Inferior parietal cortex (tissue), 1 donor: ENCODE results near the gene MIF.
"Not testable (repeated sequence)": the region's sequence is repeated elsewhere in the genome, so short reads cannot be mapped to it uniquely, and the experiment has no call there.

ENCODE experiments used
- DNase-seq: peaks from one replicate; pipeline ENCODE4 v3.0.0-alpha.2; 2016; ENCODE audit errors: extremely low spot score

Gene MIF

DNA sequence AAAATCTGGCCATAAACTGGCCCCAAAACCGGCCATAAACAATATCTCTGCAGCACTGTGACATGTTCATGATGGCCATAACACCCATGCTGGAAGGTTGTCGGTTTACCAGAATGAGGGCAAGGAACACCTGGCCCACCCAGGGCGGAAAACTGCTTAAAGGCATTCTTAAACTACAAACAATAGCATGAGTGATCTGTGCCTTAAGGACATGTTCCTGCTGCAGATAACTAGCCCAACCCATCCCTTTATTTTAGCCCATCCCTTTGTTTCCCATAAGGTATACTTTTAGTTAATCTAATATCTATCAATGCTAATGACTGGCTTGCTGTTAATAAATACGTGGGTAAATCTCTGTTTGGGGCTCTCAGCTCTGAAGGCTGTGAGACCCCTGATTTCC is 6.0 kb downstream of the MIF start:
- not testable (repeated sequence) for DNase-seq

DNA sequence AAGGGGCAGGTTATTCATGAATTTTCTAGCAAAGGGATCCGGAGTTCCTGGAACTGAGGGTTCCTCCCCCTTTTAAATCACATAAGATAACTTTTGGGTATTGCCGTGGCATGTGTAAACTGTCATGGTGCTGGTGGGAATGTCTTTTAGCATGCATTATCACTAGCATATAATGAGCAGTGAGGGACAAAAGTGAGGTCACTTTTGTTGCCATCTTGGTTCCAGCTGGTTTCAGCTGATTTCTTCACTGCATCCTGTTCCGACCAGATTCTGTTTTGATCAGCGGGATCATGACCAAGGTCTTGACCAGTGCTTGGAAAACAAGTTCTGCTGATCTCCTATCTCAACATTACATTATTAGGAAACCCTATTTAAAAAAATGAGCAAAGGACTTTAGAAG is 7.4 kb downstream of the MIF start:
- DNase-seq, result no peak

- no peak for DNase-seq
These were observed 9.3 kb downstream of the MIF start for GRCh38 chr22:23903328-23903971.

GRCh38 chr22:23904573-23905254 is 10.5 kb downstream of the MIF start:
- DNase-seq, result peak; percentile 65

- DNase-seq, result no peak
These were observed 12.5 kb downstream of the MIF start for GRCh38 chr22:23906641-23907040.

GRCh38 chr22:23907423-23907822 is 13.2 kb downstream of the MIF start:
- not testable (repeated sequence) for DNase-seq

DNA sequence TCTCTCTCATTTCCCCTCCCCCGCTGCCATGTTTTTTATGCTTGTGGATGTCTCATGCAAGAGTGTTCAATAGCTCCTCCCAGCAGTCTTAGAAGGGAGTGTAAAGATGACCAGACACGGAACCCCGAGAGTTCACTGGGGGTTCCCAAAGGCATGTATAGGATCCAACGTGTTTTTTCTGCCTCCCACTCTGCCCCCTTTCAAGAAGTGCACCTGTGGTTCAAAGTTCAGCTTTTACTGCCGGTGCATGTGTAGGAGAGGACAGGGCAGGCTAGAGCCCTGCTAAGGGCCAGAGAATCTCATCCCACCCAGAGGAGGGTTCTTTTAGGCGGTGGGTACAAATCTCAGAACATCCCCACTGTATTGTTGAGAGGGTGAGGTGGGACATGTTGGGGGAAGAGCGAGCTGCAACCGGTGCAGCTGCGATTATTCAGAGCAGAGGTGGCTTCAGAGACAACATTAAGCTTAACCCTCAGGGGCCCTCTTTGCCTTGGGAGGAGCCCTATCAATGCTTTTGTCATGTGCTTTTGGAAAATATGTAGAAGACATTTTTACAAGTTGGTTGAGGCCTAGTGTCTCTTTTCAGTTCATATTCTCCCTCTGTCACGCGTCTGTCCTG is 14.5 kb downstream of the MIF start:
- no peak for DNase-seq

DNA sequence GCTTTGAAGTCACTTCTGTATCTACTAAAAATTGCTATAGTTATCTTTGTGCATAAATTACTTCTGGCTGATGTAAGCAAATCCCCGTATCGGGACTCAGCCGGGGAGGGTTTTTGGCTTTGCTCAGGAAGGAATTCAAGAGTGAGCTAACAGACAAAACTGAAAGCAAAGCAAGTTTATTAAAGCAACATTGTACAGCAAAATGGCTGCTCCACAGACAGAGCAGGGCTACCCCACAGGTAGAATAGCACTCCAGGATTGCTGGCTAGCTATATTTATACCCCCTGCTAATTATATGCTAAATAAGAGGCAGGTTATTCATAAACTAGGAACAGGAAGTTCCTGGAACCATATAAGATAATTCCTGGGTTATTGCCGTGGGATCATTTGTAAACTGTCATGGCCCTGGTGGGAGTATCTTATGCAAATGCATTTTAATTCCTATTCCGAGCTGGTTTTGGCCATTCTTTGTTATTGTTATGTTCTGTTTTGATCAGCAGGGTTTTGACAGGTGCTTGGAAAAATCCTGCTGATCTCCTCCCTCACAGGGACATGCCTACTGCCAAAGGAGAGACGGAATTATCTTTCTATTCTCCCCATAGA is 15.2 kb downstream of the MIF start:
- no peak for DNase-seq

- no peak for DNase-seq
These were observed 16.5 kb downstream of the MIF start for GRCh38 chr22:23910496-23911190.

GRCh38 chr22:23911318-23911980 is 17.3 kb downstream of the MIF start:
- DNase-seq, result no peak

- no peak for DNase-seq
These were observed 18.2 kb downstream of the MIF start for GRCh38 chr22:23912293-23912903.

DNA sequence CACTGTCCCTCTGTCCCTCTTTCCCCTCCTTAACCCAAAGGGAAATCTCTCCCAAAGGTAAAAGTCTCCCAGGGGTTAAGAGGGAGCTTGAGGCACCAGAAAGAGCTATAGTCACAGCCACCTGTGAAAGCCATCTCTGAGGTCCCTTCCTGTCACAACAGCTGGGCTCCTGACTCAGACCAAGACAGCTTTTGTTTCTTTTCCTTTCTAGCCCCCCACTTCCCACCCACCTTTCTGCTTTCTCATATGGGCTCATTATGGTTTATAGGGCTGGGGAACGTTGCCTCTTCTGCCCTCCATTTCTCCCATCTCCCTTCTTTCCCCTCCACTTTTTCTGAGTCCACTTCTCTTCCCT is 19.1 kb downstream of the MIF start:
- DNase-seq, result no peak

DNA sequence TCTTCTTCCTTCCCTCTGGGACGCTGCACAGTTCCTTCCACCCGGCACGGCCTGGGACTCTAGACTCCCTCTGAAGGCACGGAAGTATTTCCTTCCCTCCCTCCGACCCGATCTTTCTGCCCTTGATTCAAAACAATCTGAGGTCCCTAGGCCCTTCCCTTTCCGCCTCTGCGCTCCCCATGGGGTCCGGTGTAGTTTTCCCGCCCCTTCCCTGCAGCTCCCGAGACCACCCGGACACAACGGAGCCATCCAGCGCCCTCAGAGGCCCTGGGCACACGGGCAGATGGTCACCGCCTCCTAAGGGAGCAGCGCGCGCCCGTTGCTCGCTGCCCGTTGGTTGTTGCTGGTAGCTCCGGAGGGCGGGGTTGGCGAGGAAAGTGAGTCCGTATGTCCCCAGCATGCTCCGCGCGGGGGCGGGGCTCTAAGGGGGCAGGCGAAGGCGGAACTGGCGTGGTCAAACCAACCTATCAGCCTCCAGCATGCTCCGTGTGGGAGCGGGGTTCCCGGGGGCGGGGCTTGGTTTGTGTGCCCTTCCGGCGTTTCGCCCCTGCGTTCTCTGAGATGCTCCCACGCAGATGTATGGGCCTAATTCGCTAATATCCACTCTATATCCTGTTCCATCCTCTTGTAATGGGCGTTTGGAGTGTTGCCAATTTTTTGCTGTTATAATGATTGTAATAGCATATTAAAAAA is 19.6 kb downstream of the MIF start:
- DNase-seq, result peak; percentile 97

DNA sequence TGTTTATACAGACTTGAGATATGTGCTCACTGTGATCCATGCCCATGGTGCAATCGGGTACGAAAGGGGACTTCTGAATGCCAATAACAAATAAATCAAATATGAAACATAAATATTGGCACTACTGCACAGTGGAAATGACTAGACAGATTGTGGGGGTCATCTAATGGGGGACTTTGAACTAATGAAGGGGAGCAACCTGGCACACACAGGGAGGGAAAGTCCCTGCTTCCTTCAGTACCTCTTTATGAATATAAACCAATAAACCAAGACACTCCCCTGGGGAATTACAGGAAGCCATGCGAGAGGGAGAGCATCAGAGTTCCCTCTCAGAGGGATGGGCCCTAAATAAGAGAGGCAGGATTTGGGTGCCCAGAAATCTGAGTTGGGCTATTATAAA is 21.1 kb downstream of the MIF start:
- no peak for DNase-seq

DNA sequence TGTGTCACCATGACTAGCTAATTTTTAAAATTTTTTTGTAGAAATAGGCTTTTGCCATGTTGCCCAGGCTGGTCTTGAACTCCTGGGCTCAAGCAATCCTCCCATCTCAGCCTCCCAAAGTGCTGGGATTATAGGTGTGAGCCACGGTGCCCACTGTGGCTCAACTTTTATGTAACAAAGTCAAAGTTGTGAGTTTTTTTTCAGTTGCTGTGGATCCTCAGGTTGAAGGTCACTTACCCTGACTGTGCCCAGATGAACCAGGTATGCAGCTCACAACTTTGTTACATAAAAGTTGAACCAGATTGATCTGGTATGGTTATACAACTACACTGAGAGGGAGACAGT is 26.1 kb downstream of the MIF start:
- DNase-seq, result peak; percentile 0

- not testable (repeated sequence) for DNase-seq
These were observed 27.5 kb downstream of the MIF start for GRCh38 chr22:23921586-23922201.

DNA sequence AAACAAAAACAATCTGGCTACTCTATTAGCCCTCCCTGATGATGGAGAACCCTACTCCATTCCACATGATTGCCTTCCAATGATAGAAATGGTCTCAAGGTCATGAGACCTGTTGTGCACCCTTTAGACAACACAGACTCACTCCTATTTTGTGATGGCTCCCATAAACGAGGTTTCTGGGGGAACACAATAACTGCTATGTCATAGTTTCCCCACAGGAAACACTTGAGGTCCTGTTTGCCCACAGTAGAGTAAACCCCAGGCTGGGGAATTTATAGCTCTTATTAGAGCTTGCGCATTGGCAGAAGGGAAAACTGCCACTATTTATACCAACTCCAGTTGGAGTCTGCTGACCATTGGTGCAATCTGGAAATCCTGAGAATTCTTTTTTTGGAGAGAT is 28.7 kb downstream of the MIF start:
- DNase-seq, result no peak

GRCh38 chr22:23925020-23925606 is 30.9 kb downstream of the MIF start:
- DNase-seq, result no peak

DNA sequence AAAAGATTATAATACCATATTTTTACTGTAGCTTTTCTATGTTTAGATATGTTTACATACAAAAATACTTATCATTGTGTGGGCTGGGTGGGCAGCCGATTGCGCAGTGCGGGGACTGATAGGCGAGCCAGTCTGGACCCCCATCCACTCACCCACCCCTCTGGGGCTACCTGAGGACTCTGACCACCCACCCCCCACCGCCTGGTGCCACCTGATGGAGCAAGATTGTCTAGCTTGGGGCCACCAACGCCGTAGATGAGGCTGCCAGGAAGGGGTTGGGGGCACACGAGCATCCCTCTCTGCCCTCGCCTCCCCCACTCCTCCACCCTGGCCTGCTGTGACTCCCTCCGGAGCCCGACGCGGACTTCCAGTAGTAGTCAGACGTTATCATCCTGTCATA is 32.4 kb downstream of the MIF start:
- DNase-seq, result no peak
